GM12874 (cell line): ENCODE results near the gene ORAI1.

Experiments
- CTCF ChIP-seq: IDR thresholded peaks from 2 replicates; pipeline ENCODE4 v1.5.1; 2011; ENCODE audit warnings: low read depth, mild to moderate bottlenecking, control low read depth, low read length, moderate library complexity; ENCODE audit not compliant: insufficient read depth

ORAI1 gene

GRCh38 chr12:121626087-121626852, at the start of gene ORAI1:
Gene ORAI1 (plus strand): TSS chr12:121626530.
- TF ChIP-seq CTCF = no peak; the same call in 1 of the 2 replicates

- TF ChIP-seq CTCF = no peak
Observed at GRCh38 chr12:121576851-121577391, 49.4 kb upstream of the ORAI1 start.

- no peak for TF ChIP-seq CTCF
Observed at GRCh38 chr12:121577443-121578180, 48.7 kb upstream of the ORAI1 start.

- TF ChIP-seq CTCF = no peak
Observed at GRCh38 chr12:121578230-121579189, 47.8 kb upstream of the ORAI1 start.

GRCh38 chr12:121579190-121579791, 47.0 kb upstream of the ORAI1 start:
- no peak for TF ChIP-seq CTCF

GRCh38 chr12:121579981-121580868, 46.1 kb upstream of the ORAI1 start:
- no peak for TF ChIP-seq CTCF
